ENCODE measurements around the gene GSX1.

Gene GSX1

DNA sequence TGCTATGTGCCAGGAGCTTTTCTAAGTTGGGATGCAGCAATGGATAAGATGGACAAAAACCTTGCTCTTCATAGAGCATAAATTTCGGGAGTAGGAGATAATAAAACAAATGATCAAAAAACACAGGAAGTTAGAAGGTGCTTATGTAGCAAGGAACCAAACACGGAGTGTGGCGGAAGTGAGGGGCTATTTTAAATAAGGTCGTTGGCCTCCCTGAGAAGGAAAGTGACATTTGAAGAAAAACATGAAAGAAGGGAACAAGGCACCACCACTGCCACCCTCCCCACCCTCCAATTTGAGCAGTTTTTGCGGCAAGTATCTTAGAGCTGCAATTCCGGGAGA is 3.2 kb upstream of the GSX1 start (continued):
- TF ChIP-seq, protein P1, sequence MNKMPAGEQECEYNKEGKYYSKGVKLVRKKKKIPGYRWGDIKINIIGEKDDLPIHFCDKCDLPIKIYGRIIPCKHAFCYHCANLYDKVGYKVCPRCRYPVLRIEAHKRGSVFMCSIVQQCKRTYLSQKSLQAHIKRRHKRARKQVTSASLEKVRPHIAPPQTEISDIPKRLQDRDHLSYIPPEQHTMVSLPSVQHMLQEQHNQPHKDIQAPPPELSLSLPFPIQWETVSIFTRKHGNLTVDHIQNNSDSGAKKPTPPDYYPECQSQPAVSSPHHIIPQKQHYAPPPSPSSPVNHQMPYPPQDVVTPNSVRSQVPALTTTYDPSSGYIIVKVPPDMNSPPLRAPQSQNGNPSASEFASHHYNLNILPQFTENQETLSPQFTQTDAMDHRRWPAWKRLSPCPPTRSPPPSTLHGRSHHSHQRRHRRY (tag by site-specific recombination; IDR thresholded peaks at IDR 0.05), result no peak
- no peak for TF ChIP-seq ZNF19 (tag by site-specific recombination; IDR thresholded peaks at IDR 0.05; ENCODE audit: low read depth)
- TF ChIP-seq GLI4 (tag by site-specific recombination; IDR thresholded peaks at IDR 0.05), result no peak
- TF ChIP-seq ZFP37 (tag by site-specific recombination; IDR thresholded peaks at IDR 0.05), result no peak
- TF ChIP-seq BCL11B (tag by site-specific recombination; IDR thresholded peaks at IDR 0.05; ENCODE audit: low read depth), result no peak
- TF ChIP-seq ZNF585B (tag by site-specific recombination; IDR thresholded peaks at IDR 0.05), result no peak
- TF ChIP-seq ZBTB1 (tag by site-specific recombination; IDR thresholded peaks at IDR 0.05), result no peak
- TF ChIP-seq IKZF3 (tag by site-specific recombination; IDR thresholded peaks at IDR 0.05), result no peak
- TF ChIP-seq ELK4 (IDR thresholded peaks at IDR 0.05; ENCODE audit: borderline replicate concordance, low read depth, low read length), result no peak

DNA sequence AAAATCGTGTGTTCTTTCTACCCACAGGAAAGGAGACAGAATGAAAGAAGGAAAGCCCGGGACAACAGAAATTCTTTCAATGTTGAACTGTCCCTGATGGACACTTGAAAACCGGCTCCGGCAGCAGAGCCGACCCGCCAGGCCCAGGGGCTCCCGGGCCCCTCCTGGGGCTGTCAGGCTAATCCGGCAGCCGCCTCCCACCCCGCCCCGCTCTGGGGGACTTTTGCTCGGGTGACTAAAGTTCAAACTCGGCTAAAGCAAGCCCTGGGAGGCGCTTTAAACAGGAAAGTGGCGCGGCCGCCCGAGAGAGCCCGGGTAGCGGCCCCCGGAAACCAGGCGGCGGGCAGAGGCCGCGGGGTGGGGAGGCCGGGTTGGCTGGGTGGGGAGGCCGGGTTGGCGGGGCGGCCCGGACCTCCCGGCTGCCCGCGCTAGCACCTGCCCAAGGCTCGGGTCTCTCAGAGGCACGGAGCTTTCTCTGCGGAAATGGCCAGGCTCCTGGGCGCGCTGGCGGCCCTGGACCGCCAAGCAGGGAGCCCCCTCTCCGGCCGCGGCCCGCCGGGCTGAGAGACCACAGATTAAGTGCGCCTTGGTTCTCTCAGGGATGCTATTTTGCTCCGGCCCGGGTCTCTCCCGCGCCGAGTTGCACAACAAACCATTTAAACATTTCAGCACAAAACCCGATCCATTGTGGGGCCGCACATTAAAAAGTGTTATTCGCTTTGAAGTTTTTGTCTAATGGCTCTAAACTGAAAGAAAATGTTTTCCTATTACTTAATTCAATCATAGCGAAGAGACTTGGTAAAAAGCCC is 2.6 kb upstream of the GSX1 start:
- Histone ChIP-seq H3K9me3 (ENCODE audit: control insufficient read depth, insufficient read depth, low read depth, low read length) (no peaks in the 10 kb centered on the region), H3K4me3 (ENCODE audit: low read depth, low read length) (no peak overlapping the region), H3K36me3 (ENCODE audit: control insufficient read depth in 2 of 2, insufficient read depth in 1 of 2, low read length in 2 of 2) (no peaks in the 10 kb centered on the region), H3K27ac (ENCODE audit: extremely low read depth, low read depth, low read length) (no peak overlapping the region), H3K4me1 (ENCODE audit: control insufficient read depth, insufficient read depth, low read length) (no peaks in the 10 kb centered on the region; the same call in 1 of the 2 replicates)
- POLR2A ChIA-PET, result no interaction called here
- TF ChIP-seq GLIS2 (tag by site-specific recombination; IDR thresholded peaks at IDR 0.05) (no peak), ZIC2 (tag by site-specific recombination; IDR thresholded peaks at IDR 0.05) (no peak), GLI2 (tag by site-specific recombination; IDR thresholded peaks at IDR 0.05; ENCODE audit: borderline replicate concordance, low read depth) (no peak), MYNN (tag by site-specific recombination; IDR thresholded peaks at IDR 0.05; ENCODE audit: borderline replicate concordance) (no peak), SCRT2 (tag by site-specific recombination; IDR thresholded peaks at IDR 0.05) (no peak), ZNF473 (tag by site-specific recombination; IDR thresholded peaks at IDR 0.05) (no peak), ZBTB7A (tag by site-specific recombination; IDR thresholded peaks at IDR 0.05; ENCODE audit: low read depth) (no peak), ZFP3 (tag by site-specific recombination; IDR thresholded peaks at IDR 0.05; ENCODE audit: low read depth) (no peak), SP7 (tag by site-specific recombination; IDR thresholded peaks at IDR 0.05) (no peak), ZNF624 (tag by site-specific recombination; IDR thresholded peaks at IDR 0.05) (no peak), ZNF549 (tag by site-specific recombination; IDR thresholded peaks at IDR 0.05) (no peak), ZNF600 (tag by site-specific recombination; IDR thresholded peaks at IDR 0.05) (no peak), PBX3 (CRISPR knock-in tag; IDR thresholded peaks at IDR 0.05) (no peak), KLF1 (tag by site-specific recombination; IDR thresholded peaks at IDR 0.05) (no peak), SETDB1 (IDR thresholded peaks at IDR 0.05; ENCODE audit: insufficient read length, low read length) (no peak), ZNF221 (tag by site-specific recombination; IDR thresholded peaks at IDR 0.05; ENCODE audit: borderline replicate concordance) (no peak), ZNF10 (tag by site-specific recombination; IDR thresholded peaks at IDR 0.05) (no peak)
- CTCF ChIA-PET, result interaction anchor here (1.3 kb wide), 1 partner anchor 37 kb away, joined by 3 read pairs; no protein-coding TSS in a partner anchor
